Measurements from ENCODE around the gene INTS11. TPM values are rescaled to one million over a fixed set of nuclear protein-coding genes. Genes with fewer than 3 reads are reported as not detected.
"Not testable (repeated sequence)": the region's sequence is repeated elsewhere in the genome, so short reads cannot be mapped to it uniquely, and the experiment has no call there.

Gene INTS11
- polyA plus RNA-seq, 1 donor, result 87.7 TPM

DNA sequence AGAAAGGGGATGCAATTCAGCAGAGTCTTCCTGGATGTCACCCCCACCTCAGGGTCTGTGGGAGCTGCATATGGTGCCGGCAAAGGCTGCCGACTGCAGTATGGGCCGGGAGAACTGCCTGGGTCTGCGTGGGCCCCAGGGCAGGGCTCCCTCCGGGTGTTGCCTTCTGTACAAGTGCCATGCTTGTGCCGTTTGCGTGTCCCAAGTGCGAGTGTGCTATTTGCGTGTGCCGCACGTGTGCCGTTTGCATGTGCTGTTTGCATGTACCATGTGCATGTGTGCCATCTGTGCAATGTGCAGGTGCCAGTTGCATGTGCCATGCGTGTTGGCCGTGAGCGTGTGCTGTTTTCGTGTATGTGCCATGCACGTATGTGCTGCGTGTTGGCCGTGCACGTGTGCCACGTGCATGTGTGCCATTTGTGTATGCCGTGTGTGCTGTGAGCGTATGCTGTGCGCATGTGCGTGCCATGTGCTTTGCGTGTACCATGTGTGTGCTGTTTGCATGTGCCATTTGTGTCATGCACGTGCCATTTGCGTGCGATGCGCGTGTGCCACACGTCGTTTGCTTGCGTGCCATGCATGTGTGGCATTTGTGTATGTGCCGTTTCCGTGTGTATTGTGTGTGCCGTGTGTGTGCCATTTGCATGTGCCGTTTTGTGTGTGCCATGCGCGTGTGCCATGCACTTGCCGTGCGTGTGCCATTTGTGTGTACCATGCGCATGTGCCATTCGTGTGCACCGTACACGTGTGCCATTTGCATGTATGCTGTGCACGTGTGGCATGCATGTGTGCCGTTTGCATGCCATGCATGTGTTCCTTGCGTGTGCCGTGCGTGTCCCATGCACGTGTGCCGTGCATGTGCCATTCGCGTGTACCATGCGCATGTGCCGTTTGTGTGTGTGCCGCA lies 5.1 kb upstream of the INTS11 start:
- no peak for DNase-seq

DNA sequence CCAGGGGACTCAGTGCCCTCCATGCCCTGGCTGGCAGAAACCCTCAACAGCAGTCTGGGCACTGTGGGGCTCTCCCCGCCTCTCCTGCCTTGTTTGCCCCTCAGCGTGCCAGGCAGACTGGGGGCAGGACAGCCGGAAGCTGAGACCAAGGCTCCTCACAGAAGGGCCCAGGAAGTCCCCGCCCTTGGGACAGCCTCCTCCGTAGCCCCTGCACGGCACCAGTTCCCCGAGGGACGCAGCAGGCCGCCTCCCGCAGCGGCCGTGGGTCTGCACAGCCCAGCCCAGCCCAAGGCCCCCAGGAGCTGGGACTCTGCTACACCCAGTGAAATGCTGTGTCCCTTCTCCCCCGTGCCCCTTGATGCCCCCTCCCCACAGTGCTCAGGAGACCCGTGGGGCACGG lies 3.8 kb upstream of the INTS11 start:
- DNase-seq, result no peak

DNA sequence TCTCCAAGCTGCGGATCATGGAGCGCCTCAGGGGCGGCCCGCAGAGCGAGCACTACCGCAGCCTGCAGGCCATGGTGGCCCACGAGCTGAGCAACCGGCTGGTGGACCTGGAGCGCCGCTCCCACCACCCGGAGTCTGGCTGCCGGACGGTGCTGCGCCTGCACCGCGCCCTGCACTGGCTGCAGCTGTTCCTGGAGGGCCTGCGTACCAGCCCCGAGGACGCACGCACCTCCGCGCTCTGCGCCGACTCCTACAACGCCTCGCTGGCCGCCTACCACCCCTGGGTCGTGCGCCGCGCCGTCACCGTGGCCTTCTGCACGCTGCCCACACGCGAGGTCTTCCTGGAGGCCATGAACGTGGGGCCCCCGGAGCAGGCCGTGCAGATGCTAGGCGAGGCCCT lies 2.8 kb upstream of the INTS11 start:
- DNase-seq, result no peak

DNA sequence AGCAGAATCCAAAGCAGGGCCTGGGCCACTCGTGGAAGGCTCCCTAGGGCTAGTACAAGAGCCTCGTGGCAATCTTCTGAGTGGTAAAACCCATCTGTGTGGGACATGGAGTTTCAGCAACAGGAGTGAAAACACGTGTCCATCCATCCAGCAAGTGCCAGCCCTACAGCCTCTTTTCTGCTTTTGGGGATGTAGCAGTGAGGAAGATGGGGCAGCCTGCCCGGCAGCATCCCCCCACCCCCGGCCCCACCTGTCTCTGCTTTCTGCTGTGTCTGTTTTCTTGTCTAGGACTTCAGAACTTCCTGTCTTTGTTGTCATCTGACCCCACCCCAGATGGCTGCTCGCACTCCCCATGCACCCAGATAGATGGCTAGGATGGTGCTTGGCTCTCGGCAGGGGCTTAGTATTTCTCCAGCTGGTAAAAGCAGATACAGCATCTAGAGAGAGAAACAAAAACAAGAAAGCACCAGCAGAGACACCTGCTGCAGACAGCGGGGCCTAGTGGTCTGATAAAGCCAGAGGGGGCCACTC lies 1.7 kb upstream of the INTS11 start:
- DNase-seq, result no peak

DNA sequence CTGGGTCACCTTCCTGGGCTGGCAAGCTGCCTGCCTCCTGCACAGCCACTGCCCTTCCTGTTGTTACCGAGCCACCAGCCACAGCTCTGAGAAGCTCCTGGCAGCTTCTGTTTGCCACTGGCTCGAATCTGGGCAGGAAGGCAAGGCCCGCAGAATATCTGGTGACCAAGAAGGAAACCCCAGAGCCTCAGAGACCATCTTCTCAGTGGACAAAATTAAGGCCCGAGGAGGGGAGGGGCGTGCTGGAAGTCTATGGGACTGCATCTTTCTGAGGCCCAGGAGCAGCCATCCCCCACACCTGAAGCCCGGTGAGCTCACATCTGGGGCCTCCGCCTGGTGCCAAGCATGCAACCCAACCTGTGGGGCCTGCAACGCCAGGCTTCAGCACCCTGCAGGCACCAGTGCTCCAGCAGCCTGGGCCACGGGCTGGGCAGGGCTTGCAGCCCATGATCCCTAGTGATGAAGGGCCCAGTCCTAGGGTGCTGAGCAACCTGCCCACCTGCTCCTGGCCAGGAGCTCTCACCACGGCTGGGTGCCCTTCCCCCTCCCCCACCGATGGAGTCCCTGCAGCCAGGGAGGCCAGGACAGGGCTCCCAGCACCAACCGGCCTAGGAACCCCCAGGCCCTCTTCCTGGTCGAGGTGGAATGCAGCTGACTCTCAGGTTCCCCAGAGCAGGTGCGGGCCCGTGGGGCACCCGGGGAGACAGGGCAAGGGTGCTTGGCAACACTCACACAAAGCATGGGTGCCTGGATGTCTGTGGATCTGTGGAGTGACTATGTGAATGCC lies 1.0 kb upstream of the INTS11 start:
- no peak for DNase-seq

DNA sequence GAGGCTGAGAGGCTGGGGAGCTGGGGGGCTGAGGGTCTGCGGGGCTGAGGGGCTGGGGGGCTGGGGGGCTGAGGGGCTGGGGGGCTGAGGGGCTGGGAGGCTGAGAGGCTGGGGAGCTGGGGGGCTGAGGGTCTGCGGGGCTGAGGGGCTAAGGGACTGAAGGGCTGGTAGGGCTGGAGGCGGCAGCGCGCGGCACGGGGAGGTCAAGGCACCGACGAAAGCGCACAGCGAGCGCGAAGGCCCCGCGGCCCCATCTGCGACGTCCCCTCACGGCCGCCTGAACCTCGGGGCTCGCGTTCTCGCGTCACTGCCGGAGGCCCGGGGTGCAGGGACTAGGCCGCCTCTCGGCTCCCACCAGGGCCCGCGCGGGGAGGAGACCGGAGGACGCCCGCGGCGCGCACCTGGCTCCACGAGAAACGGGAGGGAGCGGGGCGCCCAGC lies 356 bp downstream of the INTS11 start:
- DNase-seq, result no peak

DNA sequence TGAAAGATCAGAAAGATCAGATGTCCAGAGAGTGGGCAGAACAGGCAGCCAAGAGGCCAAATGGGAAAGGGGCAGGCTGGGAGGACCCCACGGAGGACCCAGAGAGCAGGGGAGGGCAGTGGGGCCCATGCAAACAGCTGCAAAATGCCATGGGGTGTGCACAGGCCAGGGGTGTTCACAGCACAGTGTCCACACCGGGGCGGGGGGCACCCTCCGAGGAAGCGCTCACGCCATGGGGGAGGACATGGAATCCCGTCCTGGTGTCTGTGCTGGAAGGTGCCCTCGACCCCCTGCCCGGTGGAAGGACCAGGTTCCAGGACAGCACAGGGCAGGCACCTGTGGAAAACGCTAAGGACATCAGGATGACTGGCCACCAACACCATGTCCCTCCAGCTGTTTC lies 1.5 kb downstream of the INTS11 start:
- no peak for DNase-seq

DNA sequence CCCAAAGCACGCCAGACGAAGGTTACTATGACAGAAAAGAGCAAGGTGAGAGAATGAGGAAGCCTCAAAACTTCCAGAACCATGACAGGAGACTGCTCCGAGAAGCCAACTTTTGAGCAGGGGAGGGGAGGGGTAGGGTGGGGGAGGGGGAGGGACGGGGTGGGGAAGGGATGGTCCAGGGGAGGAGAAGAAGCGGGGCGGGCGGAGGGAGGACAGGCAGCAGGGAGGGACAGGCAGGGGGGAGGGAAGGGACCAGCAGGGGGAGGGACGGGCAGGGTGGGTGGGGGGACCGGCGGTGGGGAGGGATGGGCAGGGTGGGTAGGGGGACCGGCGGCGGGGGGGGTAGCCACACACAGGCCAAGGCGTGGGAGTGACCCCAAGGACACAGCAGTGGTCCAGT lies 2.0 kb downstream of the INTS11 start:
- no peak for DNase-seq

DNA sequence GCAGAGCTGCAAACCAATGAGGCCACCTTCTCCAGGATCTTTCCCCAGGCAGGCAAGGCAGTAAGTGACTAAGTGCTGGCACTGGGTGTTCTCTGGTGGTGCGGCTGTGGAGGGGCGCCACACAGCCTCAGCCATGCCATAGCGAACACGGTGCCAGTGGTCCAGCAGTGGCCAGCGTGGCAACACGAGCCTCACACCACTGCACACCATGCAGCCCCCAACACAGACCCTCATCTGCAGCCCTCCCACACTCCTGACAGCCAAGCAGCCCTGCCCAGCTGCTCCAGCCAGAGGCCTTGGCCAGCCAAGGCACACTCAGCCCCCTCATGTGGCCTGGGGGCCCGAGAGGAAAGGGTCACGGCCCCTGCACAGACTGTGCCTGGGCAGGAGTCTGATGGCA lies 3.0 kb downstream of the INTS11 start:
- DNase-seq, result no peak

DNA sequence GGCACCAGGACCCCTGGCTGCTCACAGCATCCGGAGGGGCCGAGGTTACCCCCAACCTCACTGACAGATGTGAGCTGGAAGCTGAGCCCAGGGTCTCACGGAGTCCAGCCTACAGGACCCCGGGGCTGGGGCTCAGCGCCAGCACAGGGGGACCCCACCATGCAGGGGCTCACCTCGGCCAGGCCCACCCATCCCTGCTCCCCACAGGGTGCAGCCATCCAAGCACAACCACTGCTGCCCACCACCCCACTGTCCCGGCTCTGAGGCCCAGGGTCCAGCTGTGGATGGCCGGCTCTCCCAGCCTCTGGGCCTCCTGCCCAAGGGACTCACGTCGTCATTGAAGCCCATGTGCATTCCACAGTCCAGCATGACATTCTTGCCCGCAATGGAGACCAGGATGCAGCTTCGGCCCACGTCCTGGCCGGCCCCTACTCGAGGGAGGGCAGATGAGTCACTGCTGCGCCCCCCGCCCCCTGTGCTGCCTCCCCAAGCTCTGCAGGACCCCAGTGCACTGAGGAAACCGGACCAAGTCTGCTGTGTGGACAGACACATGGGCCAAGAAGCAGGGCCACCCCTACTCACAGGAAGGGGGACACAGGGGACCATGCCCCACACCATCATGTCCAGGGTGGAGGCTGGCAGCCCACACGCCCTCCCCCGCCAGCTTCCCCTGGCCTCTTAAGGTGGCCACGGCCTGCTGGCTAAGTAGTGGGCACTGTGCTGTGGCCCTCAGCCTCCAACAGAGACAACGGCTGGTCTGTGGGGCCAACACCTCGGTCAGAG lies 3.6 kb downstream of the INTS11 start:
- DNase-seq, result no peak

DNA sequence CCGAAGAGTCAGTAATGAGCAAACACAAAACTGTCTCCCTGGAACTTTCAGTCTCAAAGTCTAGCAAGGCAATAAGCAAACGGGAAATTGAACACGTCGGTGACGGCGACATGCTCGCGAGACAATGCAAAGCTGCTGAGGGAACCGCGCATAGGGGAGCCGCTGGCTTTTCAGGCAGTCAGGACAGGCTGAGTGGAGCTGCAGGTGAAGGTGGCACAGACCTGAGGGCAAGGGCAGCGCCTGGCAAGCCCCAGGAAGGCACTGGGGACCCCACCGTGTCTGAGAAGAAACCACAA lies 4.9 kb downstream of the INTS11 start:
- no peak for DNase-seq

DNA sequence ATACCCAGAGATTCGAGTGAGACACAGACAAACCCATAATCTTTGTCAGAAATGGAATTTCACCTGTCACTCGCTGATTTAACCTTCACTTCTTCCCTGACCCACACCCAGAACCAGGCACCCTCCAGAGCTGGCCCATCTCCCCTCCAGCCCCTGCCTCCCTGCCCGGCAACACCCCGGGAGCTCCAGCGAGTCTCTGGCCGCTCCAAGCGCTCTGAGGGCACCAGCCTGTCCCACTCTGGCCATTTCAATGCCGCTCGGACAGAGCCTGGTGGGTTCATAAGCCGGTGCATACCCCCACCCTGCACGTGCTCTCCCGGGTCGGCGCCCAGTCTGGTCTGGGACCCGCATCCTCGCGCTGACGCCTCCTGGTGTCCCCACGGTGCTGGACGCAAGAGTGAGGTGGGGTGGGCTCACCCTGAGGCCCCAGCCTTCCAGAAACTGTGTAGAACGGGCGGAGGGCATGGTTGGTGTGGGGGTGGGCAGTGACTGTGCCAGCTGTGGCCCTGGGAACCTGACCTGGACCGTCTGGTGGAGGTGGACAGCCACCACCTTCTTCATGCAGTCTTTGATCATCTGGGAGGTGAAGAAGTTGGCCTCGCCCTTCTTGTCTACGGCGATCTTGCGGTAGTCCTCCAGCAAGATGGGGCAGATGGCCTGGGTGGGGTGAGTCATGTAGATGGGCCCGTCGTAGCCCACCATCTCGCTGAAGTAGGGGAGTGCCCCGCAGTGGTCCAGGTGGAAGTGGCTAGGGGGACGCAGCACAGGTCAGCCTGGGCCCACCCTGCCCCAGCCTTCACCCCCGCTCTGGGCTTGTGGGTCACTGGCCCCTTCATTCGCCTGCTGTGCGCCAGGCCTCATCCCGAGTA lies 5.4 kb downstream of the INTS11 start:
- no peak for DNase-seq

DNA sequence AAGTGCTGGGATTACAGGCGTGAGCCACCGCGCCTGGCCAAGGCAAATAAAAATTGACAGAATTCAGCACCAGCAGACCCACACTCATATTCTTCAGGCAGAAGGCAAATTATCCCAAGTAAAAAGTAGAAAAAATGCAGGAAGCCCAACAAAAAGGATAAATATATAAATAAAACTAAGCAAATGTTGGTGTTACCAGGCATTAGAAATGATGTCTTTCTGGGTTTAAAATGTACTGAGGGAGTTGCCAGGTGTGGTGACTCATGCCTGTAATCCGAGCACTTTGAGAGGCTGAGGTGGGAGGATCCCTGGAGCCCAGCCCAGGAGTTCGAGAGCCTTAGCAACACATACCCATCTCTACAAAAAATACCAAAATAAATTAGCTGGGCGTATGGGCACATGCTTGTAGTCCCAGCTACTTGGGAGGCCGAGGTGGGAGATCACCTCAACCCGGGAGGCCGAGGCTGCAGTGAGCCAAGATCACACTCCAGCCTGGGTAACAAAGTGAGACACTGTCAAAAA lies 6.3 kb downstream of the INTS11 start:
- DNase-seq, result peak; percentile 66

DNA sequence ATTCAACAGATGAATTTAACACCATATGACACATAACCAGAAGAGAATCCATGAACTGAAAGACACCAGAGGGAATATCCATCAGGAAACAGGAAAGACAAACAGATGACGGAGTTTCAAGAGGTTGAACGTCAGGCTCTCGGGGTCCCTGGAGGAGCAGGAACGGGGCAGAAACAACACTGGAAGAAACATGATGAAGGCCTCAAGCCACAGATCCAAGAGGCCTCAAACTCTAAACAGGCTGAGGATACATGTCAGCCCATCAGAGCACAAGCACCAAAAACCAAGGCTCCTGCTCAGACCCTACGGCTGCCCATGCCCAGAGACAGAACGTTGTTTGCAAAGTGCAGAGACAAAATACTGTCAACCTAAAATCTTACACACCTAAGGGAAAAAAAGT lies 7.0 kb downstream of the INTS11 start:
- no peak for DNase-seq

DNA sequence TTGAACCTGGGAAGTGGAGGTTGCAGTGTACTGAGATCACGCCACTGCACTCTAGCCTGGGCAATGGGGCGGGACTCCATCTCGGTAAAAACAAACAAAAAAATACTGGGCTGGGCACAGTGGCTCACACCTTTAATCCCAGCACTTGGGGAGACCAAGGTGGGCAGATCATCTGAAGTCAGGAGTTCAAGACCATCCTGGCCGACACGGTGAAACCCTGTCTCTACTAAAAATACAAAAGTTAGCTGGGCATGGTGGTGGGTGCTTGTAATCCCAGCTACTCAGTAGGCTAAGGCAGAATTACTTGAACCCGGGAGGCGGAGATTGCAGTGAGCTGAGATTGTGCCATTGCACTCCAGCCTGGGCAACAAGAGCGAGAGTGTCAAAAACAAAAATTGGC lies 8.3 kb downstream of the INTS11 start:
- not testable (repeated sequence) for DNase-seq

DNA sequence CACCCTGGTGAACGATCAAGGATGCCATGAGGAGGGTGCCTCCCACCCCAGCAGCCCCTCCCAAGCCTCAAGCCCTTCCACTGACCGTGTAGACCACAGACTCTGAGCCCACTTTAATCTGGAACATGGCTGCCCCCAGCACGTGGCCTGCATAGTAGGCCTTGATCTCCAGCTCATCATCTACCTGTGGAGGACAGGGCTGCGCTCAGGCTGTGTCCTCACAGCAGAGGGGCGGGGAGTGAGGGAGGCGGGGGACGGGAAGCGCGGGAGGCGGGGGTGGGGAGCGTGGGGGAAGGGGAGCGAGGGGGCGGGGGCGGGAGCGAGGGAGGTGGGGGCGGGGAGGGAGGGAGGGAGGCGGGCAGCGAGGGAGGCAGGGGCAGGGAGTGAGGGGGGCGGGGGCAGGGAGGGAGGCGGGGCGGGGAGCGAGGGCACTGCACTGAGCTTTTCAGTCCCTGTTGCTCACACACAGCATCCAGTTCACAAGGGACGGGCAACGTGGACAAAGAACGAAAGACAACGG lies 9.0 kb downstream of the INTS11 start:
- no peak for DNase-seq

DNA sequence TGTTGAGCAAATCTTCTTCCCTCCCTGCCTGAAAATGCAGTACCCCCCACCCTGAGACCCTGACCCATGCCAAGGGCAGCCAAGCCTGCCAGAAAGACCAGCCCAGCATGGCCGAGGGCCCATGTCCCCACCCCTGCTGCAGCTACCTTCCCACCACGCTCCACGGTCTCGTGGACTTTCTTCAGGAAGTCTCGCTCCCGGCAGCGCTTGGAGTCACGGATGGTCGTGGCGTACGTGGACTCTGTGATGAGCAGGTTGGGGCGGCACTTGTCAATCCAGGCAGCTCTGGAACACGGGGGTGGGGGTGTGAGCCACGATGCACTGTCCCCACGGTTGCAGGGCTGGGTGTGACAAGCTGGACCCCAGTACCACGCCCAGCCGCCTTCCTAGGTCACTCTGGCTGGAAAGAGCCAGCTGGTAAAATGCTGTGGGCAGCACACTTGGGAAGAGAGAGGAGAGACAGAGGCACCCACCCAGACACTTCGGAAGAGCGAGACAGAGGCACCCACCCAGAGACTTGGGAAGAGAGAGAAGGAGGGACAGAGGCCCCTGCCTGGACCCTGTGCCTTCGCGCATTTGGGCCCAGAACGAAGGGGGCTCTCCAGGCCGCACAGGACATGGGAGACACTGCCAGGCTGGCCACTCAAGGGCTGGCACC lies 9.7 kb downstream of the INTS11 start:
- no peak for DNase-seq

DNA sequence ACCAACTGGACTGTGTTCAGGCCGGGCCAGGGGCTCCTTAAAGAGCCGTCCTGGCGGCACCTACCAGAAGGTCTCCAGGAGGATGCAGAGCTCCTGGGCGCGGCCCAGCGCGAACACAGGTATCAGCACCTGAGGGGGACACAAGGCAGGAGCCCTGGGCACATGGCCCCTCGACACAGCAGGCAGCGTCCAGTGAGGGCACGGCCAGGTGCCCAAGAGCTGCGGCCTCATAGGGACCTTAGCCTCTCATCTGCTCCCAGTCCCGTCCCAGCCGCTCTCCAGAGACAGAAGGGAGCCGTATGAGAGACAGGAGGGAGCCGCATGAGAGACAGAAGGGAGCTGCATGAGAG lies 10.2 kb downstream of the INTS11 start:
- DNase-seq, result no peak

DNA sequence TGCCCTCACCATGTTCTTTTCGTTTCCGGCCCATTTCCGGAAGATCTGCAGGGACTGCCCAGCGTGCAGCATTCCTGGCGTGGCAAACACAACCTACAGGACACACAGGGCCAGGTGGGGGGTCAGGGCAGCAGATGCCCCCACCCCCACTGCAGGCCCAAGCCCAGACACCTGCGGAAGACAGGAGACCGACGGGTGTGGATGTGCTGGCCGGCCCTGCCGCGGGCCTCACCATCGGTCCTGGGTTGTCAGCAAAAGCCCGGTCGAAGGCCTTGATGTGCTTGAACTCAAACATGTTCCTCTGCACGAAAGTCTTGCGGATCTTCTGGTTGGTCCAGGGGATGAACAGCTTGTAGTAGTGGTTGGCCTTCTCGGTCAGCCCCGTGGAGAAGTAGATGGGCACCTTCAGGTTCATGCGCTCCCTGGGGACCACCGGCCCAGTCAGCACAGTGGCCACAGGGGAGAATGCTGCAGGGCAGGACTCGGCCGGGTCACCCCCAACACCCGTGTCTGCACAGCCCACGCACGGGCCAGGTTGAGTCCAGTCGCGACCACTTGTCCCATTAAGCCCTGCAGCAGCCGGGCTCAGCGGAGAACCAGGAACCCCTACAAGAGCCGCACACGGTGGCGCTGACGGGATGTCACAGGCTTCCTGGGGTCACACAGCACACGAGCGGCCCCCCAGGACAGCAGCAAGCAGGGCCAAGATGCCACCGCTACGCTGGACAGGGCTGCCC lies 10.8 kb downstream of the INTS11 start:
- no peak for DNase-seq
